NCI-H128 (cell line): ENCODE data around the gene PRM2.
"Not testable (repeated sequence)": the region's sequence is repeated elsewhere in the genome, so short reads cannot be mapped to it uniquely, and the experiment has no call there.

ENCODE experiments used
- DNase-seq: peaks from one replicate; lab custom pipeline; 2025; ENCODE audit not compliant: unreplicated experiment; lab: John Stamatoyannopoulos, UW

PRM2 gene

DNA sequence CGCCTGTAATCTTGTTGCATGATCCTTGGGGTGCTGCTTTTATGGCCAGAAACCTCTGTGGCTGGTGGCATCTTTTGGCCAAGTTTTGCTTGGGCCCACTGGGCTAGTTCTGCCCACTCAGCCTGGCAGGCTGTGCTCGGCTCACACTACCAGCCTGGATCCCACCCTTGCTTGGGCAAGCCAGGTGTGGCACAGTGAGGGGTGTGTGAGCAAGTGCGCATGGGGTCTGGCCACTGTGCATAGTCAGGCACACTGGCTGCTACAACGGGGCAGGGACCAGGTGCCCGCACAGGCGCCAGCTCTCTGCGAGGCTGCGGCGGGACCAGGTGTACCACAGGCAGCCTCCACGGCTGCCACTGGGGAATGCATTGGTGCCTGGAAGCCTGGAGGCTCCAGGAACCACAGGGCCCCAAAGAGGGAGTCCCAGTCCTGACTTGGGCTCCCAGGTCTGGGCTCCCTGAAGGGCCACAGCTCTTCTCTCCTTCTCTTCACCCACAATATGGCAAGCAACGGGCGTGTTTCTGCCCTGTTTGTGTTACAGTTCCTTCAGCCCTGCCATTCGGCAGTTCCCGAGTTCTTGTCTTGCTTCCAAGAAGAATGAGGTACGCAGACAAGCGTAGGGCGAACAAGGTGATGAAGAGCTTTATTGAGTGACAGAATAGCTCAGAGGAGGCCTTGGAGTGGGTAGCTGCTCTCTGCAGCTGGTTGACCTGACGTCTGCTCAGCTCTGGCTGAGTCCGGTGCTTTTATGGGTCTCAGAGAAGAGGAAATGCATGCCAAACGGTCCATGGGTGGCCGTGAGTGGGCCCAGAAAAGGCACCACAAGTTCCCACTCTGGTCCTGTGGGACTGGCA, 31.6 kb upstream of the PRM2 start:
- DNase-seq, result no peak

- no peak for DNase-seq
Measured at GRCh38 chr16:11306997-11307638, 30.8 kb upstream of the PRM2 start.

DNA sequence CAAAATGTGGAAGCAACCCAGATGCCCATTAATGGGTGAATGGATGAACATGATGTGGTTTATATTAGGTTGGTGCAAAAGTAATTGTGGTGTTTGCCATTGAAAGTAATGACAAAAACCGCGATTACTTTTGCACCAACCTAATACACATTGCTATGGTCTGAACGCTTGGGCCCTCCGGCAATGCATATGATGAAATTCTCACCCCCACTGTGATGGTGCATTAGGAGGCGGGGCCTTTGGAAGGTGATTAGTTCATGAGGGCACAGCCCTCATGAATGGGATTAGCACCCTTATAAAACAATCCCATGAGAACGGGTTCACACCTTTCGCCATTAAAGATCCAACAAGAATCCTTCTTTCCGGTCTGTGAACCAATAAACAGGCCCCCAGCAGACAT, 30.1 kb upstream of the PRM2 start:
- DNase-seq, result no peak

- DNase-seq, result no peak
Measured at GRCh38 chr16:11303405-11304138, 27.3 kb upstream of the PRM2 start.

GRCh38 chr16:11302977-11303376, 26.7 kb upstream of the PRM2 start:
- peak; percentile 35 for DNase-seq

DNA sequence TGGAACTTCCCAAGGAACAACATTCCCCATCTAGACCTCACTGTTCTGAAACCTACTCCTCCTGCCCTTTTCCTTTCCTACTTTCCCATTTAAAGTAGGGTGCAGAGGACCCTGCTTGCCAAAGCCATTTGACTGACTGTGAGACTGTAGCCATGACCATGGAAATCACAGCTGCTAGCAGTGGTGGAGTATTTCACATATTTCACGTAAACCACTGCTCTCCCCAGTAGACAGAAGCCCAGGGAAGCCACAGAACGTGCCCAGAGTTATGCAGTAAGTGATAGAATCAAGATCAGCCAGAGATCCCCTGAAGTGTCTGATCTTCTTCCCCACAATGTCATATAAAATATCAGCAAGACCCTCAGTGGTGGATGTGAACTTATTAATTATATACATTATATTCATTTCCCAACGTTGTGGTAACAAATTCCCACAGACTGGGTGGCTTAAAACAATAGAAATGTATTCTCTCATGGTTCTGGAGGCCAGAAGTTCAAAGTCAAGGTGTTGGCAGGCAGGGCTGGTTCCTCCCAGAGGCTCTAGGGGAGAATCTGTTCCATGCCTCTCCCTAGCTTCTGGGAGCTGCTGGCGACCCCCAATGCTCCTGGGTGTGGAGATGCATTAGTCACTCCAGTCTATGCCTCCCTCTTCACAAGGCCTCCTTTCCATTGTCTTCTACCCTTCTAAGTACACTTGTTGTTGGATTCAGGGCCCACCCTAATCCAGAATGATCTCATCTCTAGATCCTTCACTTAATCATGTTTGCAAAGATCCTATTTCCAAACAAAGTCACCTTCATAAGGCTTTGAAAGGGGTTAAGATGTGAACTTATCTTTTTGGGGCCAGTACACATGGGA, 25.6 kb upstream of the PRM2 start:
- DNase-seq, result no peak

- DNase-seq, result no peak
Measured at GRCh38 chr16:11300560-11300892, 24.2 kb upstream of the PRM2 start.

DNA sequence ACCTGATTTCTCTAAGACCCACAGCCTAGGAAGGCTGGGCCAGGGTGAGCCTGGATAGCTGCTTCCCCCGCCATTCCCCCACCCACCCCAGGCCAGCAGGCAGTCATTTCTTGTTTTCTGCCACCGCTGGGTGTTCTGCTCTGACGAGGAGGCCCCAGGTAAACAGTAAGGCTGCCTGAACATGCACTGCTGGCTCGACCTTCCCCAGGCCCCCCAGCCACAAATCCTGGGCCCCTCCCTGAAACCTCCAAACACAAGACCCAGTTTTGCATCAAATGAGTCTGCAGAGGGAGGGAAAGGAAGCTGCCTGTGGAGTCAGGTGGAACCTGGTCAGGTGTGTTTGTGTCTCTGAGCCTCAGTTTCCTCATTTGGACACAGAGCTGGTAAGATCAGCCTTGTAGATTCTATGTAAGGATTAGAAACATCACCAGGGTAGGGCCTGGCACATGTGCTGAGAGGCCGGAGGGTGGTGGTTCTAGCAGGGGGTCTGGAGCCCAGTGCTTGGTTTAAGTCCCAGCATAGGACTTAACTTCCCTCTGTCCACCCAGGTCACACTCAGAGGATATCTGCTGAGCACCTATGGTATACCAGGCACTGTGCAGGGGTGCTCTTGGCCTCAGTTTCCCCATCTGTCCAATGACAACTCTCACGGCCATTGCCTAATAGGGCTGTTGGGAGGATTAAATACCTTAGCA, 23.7 kb upstream of the PRM2 start:
- DNase-seq, result no peak

DNA sequence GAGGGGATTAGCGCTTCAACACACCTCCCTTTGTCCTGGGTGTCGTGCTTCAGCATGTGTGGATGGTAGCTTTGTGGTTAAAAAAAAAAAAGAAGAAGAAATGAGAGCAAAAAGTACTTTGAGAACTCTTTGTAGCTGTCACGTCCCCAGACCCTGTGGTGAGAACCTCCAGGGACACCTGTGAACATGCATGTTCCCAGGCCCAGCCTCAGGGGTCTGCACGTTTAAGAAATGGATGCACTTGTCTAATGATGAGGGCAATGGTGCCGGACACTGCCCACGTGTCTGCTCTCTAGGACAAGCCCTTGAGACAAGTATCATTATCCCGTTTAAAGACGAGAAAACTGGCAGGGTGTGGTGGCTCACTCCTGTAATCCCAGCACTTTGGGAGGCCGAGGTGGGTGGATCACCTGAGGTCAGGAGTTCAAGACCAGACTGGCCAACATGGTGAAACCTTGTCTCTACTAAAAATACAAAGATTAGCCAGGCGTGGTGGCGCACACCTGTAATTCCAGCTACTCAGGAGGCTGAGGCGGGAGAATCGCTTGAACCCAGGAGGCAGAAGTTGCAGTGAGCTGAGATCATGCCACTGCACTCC, 22.8 kb upstream of the PRM2 start:
- DNase-seq, result not testable (repeated sequence)

- no peak for DNase-seq
Measured at GRCh38 chr16:11298143-11298900, 22.0 kb upstream of the PRM2 start.

DNA sequence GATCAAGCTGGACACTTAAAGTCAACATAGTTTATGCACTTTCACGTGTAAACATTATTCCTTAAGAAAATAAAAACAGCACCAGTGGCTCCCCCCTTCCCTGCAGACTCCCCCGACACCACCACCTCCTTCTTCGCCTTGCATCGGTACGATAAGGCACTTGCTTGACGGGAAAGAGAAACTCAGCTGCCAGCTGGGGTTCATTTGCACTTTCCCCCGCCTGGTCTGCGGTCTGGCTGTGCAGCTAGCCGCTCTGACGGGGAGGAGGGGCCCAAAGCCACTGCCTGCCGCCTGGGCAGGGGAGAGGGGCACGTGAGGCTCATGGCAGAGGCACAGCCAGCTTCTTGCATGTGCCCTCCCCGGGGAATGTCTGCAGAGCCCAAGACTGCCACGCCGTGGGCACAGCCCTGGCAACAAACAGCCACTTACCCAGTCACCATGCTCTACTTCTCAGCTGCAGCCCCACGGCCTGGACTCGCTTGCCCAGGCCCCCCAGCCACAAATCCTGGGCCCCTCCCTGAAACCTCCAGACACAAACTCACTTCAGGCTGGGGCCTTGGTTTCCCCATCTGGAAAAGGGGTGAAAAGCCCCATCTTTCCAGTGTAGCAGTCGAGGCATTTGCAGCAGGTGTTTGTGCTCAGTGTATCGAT, 21.3 kb upstream of the PRM2 start:
- peak; percentile 19 for DNase-seq

GRCh38 chr16:11296706-11297491, 20.6 kb upstream of the PRM2 start:
- no peak for DNase-seq

- no peak for DNase-seq
Measured at GRCh38 chr16:11296351-11296705, 20.0 kb upstream of the PRM2 start.

- DNase-seq, result no peak
Measured at GRCh38 chr16:11295672-11296071, 19.4 kb upstream of the PRM2 start.

- no peak for DNase-seq
Measured at GRCh38 chr16:11292076-11292748, 15.9 kb upstream of the PRM2 start.

GRCh38 chr16:11291091-11291703, 14.9 kb upstream of the PRM2 start:
- no peak for DNase-seq
